ENCODE data around the gene PARVG. TPM values are rescaled to one million over a fixed set of nuclear protein-coding genes. Genes with fewer than 3 reads are reported as not detected.

PARVG gene
- polyA plus RNA-seq (not detected in 3 replicates), polyA minus RNA-seq (0.13 TPM in 1 of 3 replicates, not detected in the others)
- not detected for polyA plus RNA-seq (2011; ENCODE audit: low read depth)
- polyA plus RNA-seq (2011; cell fraction: cytosol; rRNA removed): not detected in 2 replicates
- polyA plus RNA-seq (2011; cell fraction: nucleus; rRNA removed): 0.27 TPM in 1 of 2 replicates, not detected in the other
- polyA plus RNA-seq (2012; ENCODE audit: low replicate concordance): not detected in 2 replicates
- not detected for polyA minus RNA-seq (2011; cell fraction: cytosol; rRNA and poly(A)+ RNA removed)
- polyA minus RNA-seq (2011; cell fraction: nucleus; rRNA and poly(A)+ RNA removed): 0.23 TPM in 1 of 2 replicates, not detected in the other

GRCh38 chr22:44180706-44181032, at the start of gene PARVG:
TSS of gene PARVG (plus strand) at chr22:44180925. CDS start at chr22:44183330, 2,405 bp downstream.
- Histone ChIP-seq H3K27ac (ENCODE audit: control insufficient read depth, insufficient read depth, low read length) (no peak within 1 kb of the TSS), H3K9me1 (ENCODE audit: control insufficient read depth, extremely low read depth, insufficient read depth, low read length) (no peaks in the 10 kb centered on the region), H3K79me2 (ENCODE audit: control insufficient read depth, insufficient read depth, low read length) (no peaks in the 10 kb centered on the region), H3K4me3 (ENCODE audit: control insufficient read depth in 2 of 3, extremely low read depth in 1 of 3, insufficient read depth in 2 of 3, low read depth in 1 of 3, low read length in 3 of 3) (no peak within 1 kb of the TSS), H3K9ac (ENCODE audit: control insufficient read depth, extremely low read depth, insufficient read depth, low read length) (no peak within 1 kb of the TSS), H3K36me3 (ENCODE audit: control insufficient read depth in 2 of 2, extremely low read depth in 1 of 2, insufficient read depth in 2 of 2, low read length in 2 of 2) (no peaks in the 10 kb centered on the region), H3K4me1 (ENCODE audit: control insufficient read depth, extremely low read depth, insufficient read depth, low read length) (no peaks in the 10 kb centered on the region), H3K4me2 (ENCODE audit: control insufficient read depth, extremely low read depth, insufficient read depth, low read depth, low read length) (no peak within 1 kb of the TSS), H2AFZ (ENCODE audit: control insufficient read depth, low read length) (no peak within 1 kb of the TSS), H3K9me3 (ENCODE audit: control insufficient read depth, low read depth, low read length) (no peaks in the 10 kb centered on the region), H4K20me1 (ENCODE audit: control insufficient read depth, extremely low read depth, insufficient read depth, low read length) (no peaks in the 10 kb centered on the region), H3K27me3 (ENCODE audit: control insufficient read depth, extremely low read depth, insufficient read depth, low read length) (peaks cover 30% of the 10 kb centered on the region)
- DNase-seq (ENCODE audit: low read depth, low spot score) (no peak), FAIRE-seq (no peak)
- dilution Hi-C loops (cut with MboI; ENCODE audit: extremely low pct_ligation_motif_present, low sequenced_read_pairs): no loop called here
- no peak for TF ChIP-seq CTCF (optimal IDR thresholded peaks at IDR 0.05 in 1 of 3, IDR thresholded peaks at IDR 0.05 in 1 of 3, conservative IDR thresholded peaks at IDR 0.05 in 1 of 3; ENCODE audit: extremely low read depth in 1 of 3, insufficient read depth in 2 of 3, low read length in 3 of 3)
- no peak for TF ChIP-seq EZH2 (IDR thresholded peaks at IDR 0.05; ENCODE audit: low read length)

- H3K27ac ChIP-seq (ENCODE audit: control insufficient read depth, insufficient read depth, low read length): no peak overlapping the region
- H3K36me3 ChIP-seq (ENCODE audit: control insufficient read depth in 2 of 2, extremely low read depth in 1 of 2, insufficient read depth in 2 of 2, low read length in 2 of 2): no peaks in the 10 kb centered on the region
- DNase-seq (ENCODE audit: low read depth, low spot score): no peak
- peaks cover 3% of the 10 kb centered on the region for H3K27me3 ChIP-seq (ENCODE audit: control insufficient read depth, extremely low read depth, insufficient read depth, low read length)
- FAIRE-seq: no peak
- no peaks in the 10 kb centered on the region for H4K20me1 ChIP-seq (ENCODE audit: control insufficient read depth, extremely low read depth, insufficient read depth, low read length)
- H3K4me1 ChIP-seq (ENCODE audit: control insufficient read depth, extremely low read depth, insufficient read depth, low read length): no peaks in the 10 kb centered on the region
- no peaks in the 10 kb centered on the region for H3K9me1 ChIP-seq (ENCODE audit: control insufficient read depth, extremely low read depth, insufficient read depth, low read length)
- H3K4me2 ChIP-seq (ENCODE audit: control insufficient read depth, extremely low read depth, insufficient read depth, low read depth, low read length): no peak overlapping the region
- no peaks in the 10 kb centered on the region for H3K9me3 ChIP-seq (ENCODE audit: control insufficient read depth, low read depth, low read length)
- no peak overlapping the region for H2AFZ ChIP-seq (ENCODE audit: control insufficient read depth, low read length)
- no peaks in the 10 kb centered on the region for H3K79me2 ChIP-seq (ENCODE audit: control insufficient read depth, insufficient read depth, low read length)
- H3K4me3 ChIP-seq (ENCODE audit: control insufficient read depth in 2 of 3, extremely low read depth in 1 of 3, insufficient read depth in 2 of 3, low read depth in 1 of 3, low read length in 3 of 3): no peak overlapping the region
- H3K9ac ChIP-seq (ENCODE audit: control insufficient read depth, extremely low read depth, insufficient read depth, low read length): no peak overlapping the region
- dilution Hi-C loops (cut with MboI; ENCODE audit: extremely low pct_ligation_motif_present, low sequenced_read_pairs): no loop called here
- TF ChIP-seq CTCF (optimal IDR thresholded peaks at IDR 0.05 in 1 of 3, IDR thresholded peaks at IDR 0.05 in 1 of 3, conservative IDR thresholded peaks at IDR 0.05 in 1 of 3; ENCODE audit: extremely low read depth in 1 of 3, insufficient read depth in 2 of 3, low read length in 3 of 3) (no peak), EZH2 (IDR thresholded peaks at IDR 0.05; ENCODE audit: low read length) (no peak)
Measured at GRCh38 chr22:44131412-44131811, 49.3 kb upstream of the PARVG start.

All from keratinocyte (primary cell).